Caco-2 (cell line): ENCODE data around the gene ASIC1. TPM values are rescaled to one million over a fixed set of nuclear protein-coding genes. Genes with fewer than 3 reads are reported as not detected.

ENCODE experiments used
- BruUV-seq: library from RNA; stranded (reverse); fragments of 400-500 nt; replicated peaks from 2 replicates; lab custom pipeline; 2021; lab: Mats Ljungman, UMichigan
- CTCF ChIA-PET: fragments of 300-600 bp; sonication (Branson Sonifier 250); formaldehyde crosslinking; loops from one replicate; lab custom pipeline; 2022; ENCODE audit warnings: antibody characterized with exemption; lab: Charles Lee
- POLR2A ChIA-PET: fragments of 300-600 bp; sonication (Branson Sonifier 250); formaldehyde crosslinking; loops from one replicate; lab custom pipeline; 2022; ENCODE audit warnings: antibody characterized with exemption; lab: Charles Lee
- DNase-seq, 2 experiments: peaks; one replicate each; pipeline versions ENCODE4 v3.0.0 to v3.0.0-alpha.2; 2020 to 2022
- H3K27me3 ChIP-seq: replicated peaks from 2 replicates; pipeline ENCODE4 v1.6.0; 2011; ENCODE audit warnings: low read length; ENCODE audit not compliant: control insufficient read depth, insufficient read depth
- H3K36me3 ChIP-seq: 2 replicates; pipeline ENCODE4 v1.5.1; 2011; ENCODE audit warnings: low read length; ENCODE audit not compliant: control insufficient read depth, insufficient read depth
- H3K4me1 ChIP-seq: fragments of 250-450 bp; sonication (Bioruptor Pico); 2 replicates; pipeline ENCODE4 v1.5.1; 2020; ENCODE audit warnings: mild to moderate bottlenecking
- H3K4me3 ChIP-seq: 2 replicates; pipeline ENCODE4 v1.5.1; 2011; ENCODE audit warnings: low read depth, mild to moderate bottlenecking, control low read depth, low read length
- H3K9me3 ChIP-seq: fragments of 250-450 bp; sonication (Bioruptor Pico); 2 replicates; pipeline ENCODE4 v1.5.1; 2020; ENCODE audit warnings: mild to moderate bottlenecking, moderate library complexity
- H3K27ac Mint-ChIP-seq: one replicate; pipeline ENCODE4 v1.8.0; 2022; ENCODE audit warnings: mixed read lengths; ENCODE audit not compliant: unreplicated experiment
- H3K27me3 Mint-ChIP-seq: one replicate; pipeline ENCODE4 v1.8.0; 2022; ENCODE audit warnings: mixed read lengths; ENCODE audit not compliant: insufficient read depth, unreplicated experiment
- H3K36me3 Mint-ChIP-seq: one replicate; pipeline ENCODE4 v1.8.0; 2022; ENCODE audit warnings: mild to moderate bottlenecking, mixed read lengths; ENCODE audit not compliant: insufficient read depth, unreplicated experiment
- H3K4me1 Mint-ChIP-seq: one replicate; pipeline ENCODE4 v1.8.0; 2022; ENCODE audit warnings: low read depth, mixed read lengths; ENCODE audit not compliant: unreplicated experiment
- H3K4me3 Mint-ChIP-seq: one replicate; pipeline ENCODE4 v1.8.0; 2022; ENCODE audit warnings: mild to moderate bottlenecking, moderate library complexity, mixed read lengths; ENCODE audit not compliant: unreplicated experiment
- H3K9me3 Mint-ChIP-seq: one replicate; pipeline ENCODE4 v1.8.0; 2022; ENCODE audit warnings: mixed read lengths; ENCODE audit not compliant: unreplicated experiment
- intact Hi-C: fragments of 100-400 bp; cut with micrococcal nuclease; formaldehyde crosslinking; loops from one replicate; pipeline ENCODE4 v1.10.0; 2022; ENCODE audit not compliant: unreplicated experiment
- total RNA-seq: library from RNA; stranded (reverse); gene quantifications from 2 replicates; pipeline ENCODE4 v1.2.3, GENCODE V29; 2022
- TF ChIP-seq, protein P1 (sequence below), 2 experiments: fragments of 200-600 bp in 1 of 2; IDR thresholded peaks; 1 replicate in 1 of 2; 2 replicates in 1 of 2; pipeline versions ENCODE4 v1.5.1 to v1.8.0; 2011 to 2022; ENCODE audit warnings: antibody characterized with exemption in 1 of 2, control low read depth in 1 of 2, inconsistent platforms in 1 of 2, low read depth in 1 of 2, low read length in 1 of 2, mild to moderate bottlenecking in 1 of 2, moderate library complexity in 1 of 2; ENCODE audit not compliant: insufficient read depth in 1 of 2, severe bottlenecking in 1 of 2, unreplicated experiment in 1 of 2

Gene ASIC1
- total RNA-seq, 1 experiment from 2014 or later, result 17.8 TPM

DNA sequence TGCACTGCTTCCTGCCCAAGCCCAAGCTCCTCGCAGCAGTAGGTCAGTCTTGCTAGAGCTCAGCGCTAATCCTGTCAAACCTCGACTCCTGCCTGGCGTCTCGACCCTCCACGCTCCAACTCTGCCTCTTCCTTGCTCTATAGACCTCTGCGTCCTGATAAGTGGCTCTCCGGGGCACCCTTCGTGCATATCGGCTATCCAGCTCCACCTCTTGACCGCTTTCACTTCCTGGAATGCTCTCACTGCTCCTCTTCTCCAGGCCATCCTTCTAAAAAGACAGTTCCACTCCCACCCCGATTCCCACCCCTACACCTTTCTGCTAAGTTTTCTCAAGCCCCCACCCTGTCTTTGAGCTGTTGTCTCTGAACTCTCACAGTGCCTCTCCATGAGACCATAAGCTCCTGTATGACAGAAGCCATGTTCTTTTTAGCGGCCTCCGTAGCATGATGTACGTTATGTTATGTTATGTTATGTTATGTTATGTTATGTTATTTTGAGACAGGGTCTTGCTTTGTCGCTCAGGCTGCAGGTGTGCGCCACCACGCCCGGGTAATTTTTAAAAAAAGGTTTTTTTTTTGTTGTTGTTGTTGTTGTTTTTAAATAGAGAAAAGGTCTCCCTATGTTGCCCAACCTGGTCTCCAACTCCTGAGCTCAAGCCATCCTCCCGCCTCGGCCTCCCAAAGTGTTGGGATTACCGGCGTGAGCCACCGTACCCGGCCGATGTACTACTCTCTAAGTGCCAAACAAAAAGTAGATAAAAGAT lies 55.2 kb downstream of the ASIC1 start:
- POLR2A ChIA-PET, result interaction anchor here (0.5 to 2.3 kb wide), 17 partner anchors 8 to 371 kb away, joined by 3 to 30 read pairs (median 4); partner anchors contain the start of genes CERS5, FAM186A, SMARCD1 and TMBIM6
- intact Hi-C loops, result loop anchor here (1.0 kb wide), 3 partner anchors 27 to 288 kb away; partner anchors contain the start of genes CERS5, LARP4 and SMARCD1
- Histone ChIP-seq H3K9me3 (no peaks in the 10 kb centered on the region), H3K4me3 (peak overlapping the region; percentile 80), H3K27me3 (no peaks in the 10 kb centered on the region), H3K4me1 (peaks cover 24% of the 10 kb centered on the region), H3K36me3 (no peaks in the 10 kb centered on the region)
- CTCF ChIA-PET, result interaction anchor here (0.6 to 4.4 kb wide), 34 partner anchors 9 to 202 kb away, joined by 3 to 105 read pairs (median 9); partner anchors contain the start of genes CERS5, GPD1 and SMARCD1
- Mint-ChIP-seq H3K27me3 (no peaks in the 10 kb centered on the region), H3K9me3 (no peaks in the 10 kb centered on the region), H3K4me3 (peak overlapping the region; percentile 100), H3K36me3 (peaks cover 40% of the 10 kb centered on the region), H3K4me1 (peaks cover 17% of the 10 kb centered on the region), H3K27ac (peak overlapping the region; percentile 97)
- BruUV-seq, result TSS peak; percentile 24
- peak; percentile 68 to 70 for DNase-seq
- TF ChIP-seq, protein P1, sequence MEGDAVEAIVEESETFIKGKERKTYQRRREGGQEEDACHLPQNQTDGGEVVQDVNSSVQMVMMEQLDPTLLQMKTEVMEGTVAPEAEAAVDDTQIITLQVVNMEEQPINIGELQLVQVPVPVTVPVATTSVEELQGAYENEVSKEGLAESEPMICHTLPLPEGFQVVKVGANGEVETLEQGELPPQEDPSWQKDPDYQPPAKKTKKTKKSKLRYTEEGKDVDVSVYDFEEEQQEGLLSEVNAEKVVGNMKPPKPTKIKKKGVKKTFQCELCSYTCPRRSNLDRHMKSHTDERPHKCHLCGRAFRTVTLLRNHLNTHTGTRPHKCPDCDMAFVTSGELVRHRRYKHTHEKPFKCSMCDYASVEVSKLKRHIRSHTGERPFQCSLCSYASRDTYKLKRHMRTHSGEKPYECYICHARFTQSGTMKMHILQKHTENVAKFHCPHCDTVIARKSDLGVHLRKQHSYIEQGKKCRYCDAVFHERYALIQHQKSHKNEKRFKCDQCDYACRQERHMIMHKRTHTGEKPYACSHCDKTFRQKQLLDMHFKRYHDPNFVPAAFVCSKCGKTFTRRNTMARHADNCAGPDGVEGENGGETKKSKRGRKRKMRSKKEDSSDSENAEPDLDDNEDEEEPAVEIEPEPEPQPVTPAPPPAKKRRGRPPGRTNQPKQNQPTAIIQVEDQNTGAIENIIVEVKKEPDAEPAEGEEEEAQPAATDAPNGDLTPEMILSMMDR (IDR thresholded peaks at IDR 0.05; ENCODE audit: insufficient read depth in 1 of 2, low read depth in 1 of 2, low read length in 1 of 2, severe bottlenecking in 1 of 2, unreplicated experiment in 1 of 2), result no peak

DNA sequence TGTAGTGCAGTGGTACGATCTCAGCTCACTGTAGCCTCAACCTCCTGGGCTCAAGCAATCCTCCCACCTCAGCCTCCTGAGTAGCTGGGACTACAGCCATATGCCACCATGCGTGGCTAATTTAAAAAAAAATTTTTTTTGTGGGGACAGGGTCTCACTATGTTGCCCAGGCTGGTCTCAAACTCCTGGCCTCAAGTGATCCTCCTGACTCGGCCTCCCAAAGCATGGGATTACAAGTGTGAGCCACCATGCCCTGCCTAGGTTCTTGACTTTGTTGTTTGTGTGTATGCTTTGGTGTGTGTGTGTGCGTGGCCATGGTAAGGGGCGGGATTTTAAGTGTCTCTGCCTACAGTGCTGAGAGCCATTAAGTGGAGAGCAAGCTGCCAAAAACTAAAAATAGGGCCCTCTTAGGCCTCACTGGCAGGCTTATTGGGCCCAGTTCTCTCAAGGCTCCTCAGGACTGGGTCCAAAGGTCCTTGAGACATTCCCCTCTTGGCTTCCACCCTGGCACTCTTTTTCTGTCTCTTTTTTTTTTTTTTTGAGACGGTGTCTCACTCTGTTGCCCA lies 59.7 kb downstream of the ASIC1 start:
- H3K4me3 ChIP-seq, result no peak overlapping the region
- intact Hi-C loops, result no loop called here
- no peak overlapping the region for H3K4me3 Mint-ChIP-seq
- CTCF ChIA-PET, result no interaction called here
- H3K36me3 Mint-ChIP-seq, result peaks cover 53% of the 10 kb centered on the region
- TF ChIP-seq, protein P1 (IDR thresholded peaks at IDR 0.05; ENCODE audit: insufficient read depth in 1 of 2, low read depth in 1 of 2, low read length in 1 of 2, severe bottlenecking in 1 of 2, unreplicated experiment in 1 of 2), result no peak
- POLR2A ChIA-PET, result no interaction called here
- no peaks in the 10 kb centered on the region for H3K9me3 Mint-ChIP-seq
- DNase-seq, result no peak
- peaks cover 4% of the 10 kb centered on the region for H3K36me3 ChIP-seq
- no peaks in the 10 kb centered on the region for H3K9me3 ChIP-seq
- H3K4me1 Mint-ChIP-seq, result peaks cover 6% of the 10 kb centered on the region
- H3K27ac Mint-ChIP-seq, result no peak overlapping the region
- BruUV-seq, result no TSS peak
- no peaks in the 10 kb centered on the region for H3K27me3 Mint-ChIP-seq
- H3K27me3 ChIP-seq, result no peaks in the 10 kb centered on the region
- H3K4me1 ChIP-seq, result 0 out of 2 replicates have a peak, but pooled peaks cover 2% of the 10 kb centered on the region

DNA sequence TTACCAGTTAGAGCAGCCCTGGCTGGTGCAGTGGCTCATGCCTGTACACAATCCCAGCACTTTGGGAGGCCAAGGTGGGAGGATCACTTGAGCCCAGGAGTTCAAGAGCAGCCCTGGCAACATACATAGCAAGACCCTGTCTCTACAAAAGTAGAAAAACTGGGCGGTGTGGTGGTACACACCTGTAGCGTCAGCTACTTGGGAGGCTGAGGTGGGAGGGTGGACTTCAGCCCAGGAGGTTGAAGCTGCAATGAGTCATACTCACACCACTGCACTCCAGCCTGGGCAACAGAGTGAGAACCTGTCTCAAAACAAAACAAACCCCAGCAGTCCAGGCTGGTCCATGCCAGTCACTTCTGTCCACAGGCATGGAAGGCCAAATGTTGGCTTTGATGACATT lies 62.0 kb downstream of the ASIC1 start:
- peaks cover 45% of the 10 kb centered on the region for H3K36me3 Mint-ChIP-seq
- H3K36me3 ChIP-seq, result peaks cover 4% of the 10 kb centered on the region
- no peaks in the 10 kb centered on the region for H3K9me3 Mint-ChIP-seq
- intact Hi-C loops, result no loop called here
- H3K27me3 Mint-ChIP-seq, result no peaks in the 10 kb centered on the region
- no TSS peak for BruUV-seq
- H3K4me3 Mint-ChIP-seq, result no peak overlapping the region
- no peak overlapping the region for H3K27ac Mint-ChIP-seq
- no peaks in the 10 kb centered on the region for H3K9me3 ChIP-seq
- H3K4me1 ChIP-seq, result 0 out of 2 replicates have a peak, but pooled peaks cover 2% of the 10 kb centered on the region
- H3K27me3 ChIP-seq, result no peaks in the 10 kb centered on the region
- H3K4me3 ChIP-seq, result no peak overlapping the region
- peaks cover 6% of the 10 kb centered on the region for H3K4me1 Mint-ChIP-seq
- POLR2A ChIA-PET, result no interaction called here
- TF ChIP-seq, protein P1 (IDR thresholded peaks at IDR 0.05; ENCODE audit: insufficient read depth in 1 of 2, low read depth in 1 of 2, low read length in 1 of 2, severe bottlenecking in 1 of 2, unreplicated experiment in 1 of 2), result no peak
- DNase-seq, result peak in 1 of 2 experiments; percentile 23
- CTCF ChIA-PET, result interaction anchor here (0.7 kb wide), 1 partner anchor 65 kb away, joined by 3 read pairs; no protein-coding TSS in a partner anchor
